ENCODE measurements around the gene KIAA1217. TPM values are rescaled to one million over a fixed set of nuclear protein-coding genes. Genes with fewer than 3 reads are reported as not detected.

The KIAA1217 gene
- total RNA-seq, 1 experiment from 2014 or later = 76.2 TPM

GRCh38 chr10:24553051-24553612 is 344.2 kb downstream of the KIAA1217 start:
- no peak for DNase-seq (ENCODE audit: low spot score)
- H3K4me3 ChIP-seq (ENCODE audit: low read depth, low read length, poor library complexity, severe bottlenecking) = no peak overlapping the region
- H3K36me3 ChIP-seq (ENCODE audit: insufficient read depth, low read length, poor library complexity, severe bottlenecking) = no peaks in the 10 kb centered on the region
- no peak overlapping the region for H3K27ac ChIP-seq (ENCODE audit: low read depth, low read length, poor library complexity, severe bottlenecking)
- H3K4me1 ChIP-seq (ENCODE audit: insufficient read depth, low read length, poor library complexity, severe bottlenecking) = peaks cover 11% of the 10 kb centered on the region
- intact Hi-C loops (cut with micrococcal nuclease; ENCODE audit: unreplicated experiment) = loop anchor here (10.0 kb wide), 1 partner anchor 1238 kb away; no protein-coding TSS in a partner anchor
- ChIA-PET CTCF (no interaction called here), POLR2A (ENCODE audit: low non-redundant PET) (no interaction called here)
- BruUV-seq (replicated peaks) = no TSS peak
- TF ChIP-seq CTCF (conservative IDR thresholded peaks at IDR 0.05; ENCODE audit: low read depth, low read length) (no peak), EZH2 (IDR thresholded peaks at IDR 0.05; ENCODE audit: borderline replicate concordance, low read depth, low read length, poor library complexity, severe bottlenecking) (no peak)
- no peaks in the 10 kb centered on the region for H3K27me3 ChIP-seq (replicated peaks; ENCODE audit: insufficient read depth, low read depth, low read length, poor library complexity)
- no peaks in the 10 kb centered on the region for H3K9me3 ChIP-seq (ENCODE audit: low read depth, low read length, poor library complexity, severe bottlenecking)

- TF ChIP-seq CTCF (conservative IDR thresholded peaks at IDR 0.05; ENCODE audit: low read depth, low read length) = no peak
- no peak for TF ChIP-seq EZH2 (IDR thresholded peaks at IDR 0.05; ENCODE audit: borderline replicate concordance, low read depth, low read length, poor library complexity, severe bottlenecking)
- Histone ChIP-seq H3K36me3 (ENCODE audit: insufficient read depth, low read length, poor library complexity, severe bottlenecking) (no peaks in the 10 kb centered on the region), H3K27ac (ENCODE audit: low read depth, low read length, poor library complexity, severe bottlenecking) (peak overlapping the region; percentile 14), H3K4me1 (ENCODE audit: insufficient read depth, low read length, poor library complexity, severe bottlenecking) (peaks cover 11% of the 10 kb centered on the region), H3K27me3 (replicated peaks; ENCODE audit: insufficient read depth, low read depth, low read length, poor library complexity) (no peaks in the 10 kb centered on the region), H3K9me3 (ENCODE audit: low read depth, low read length, poor library complexity, severe bottlenecking) (no peaks in the 10 kb centered on the region), H3K4me3 (ENCODE audit: low read depth, low read length, poor library complexity, severe bottlenecking) (no peak overlapping the region)
- no peak for DNase-seq (ENCODE audit: low spot score)
- CTCF ChIA-PET = no interaction called here
- BruUV-seq (replicated peaks) = no TSS peak
- intact Hi-C loops (cut with micrococcal nuclease; ENCODE audit: unreplicated experiment) = loop anchor here (10.0 kb wide), 1 partner anchor 1239 kb away; no protein-coding TSS in a partner anchor
- POLR2A ChIA-PET (ENCODE audit: low non-redundant PET) = no interaction called here
Observed at GRCh38 chr10:24554036-24554435, 345.1 kb downstream of the KIAA1217 start.

- Histone ChIP-seq H3K4me1 (ENCODE audit: insufficient read depth, low read length, poor library complexity, severe bottlenecking) (peaks cover 11% of the 10 kb centered on the region), H3K27me3 (replicated peaks; ENCODE audit: insufficient read depth, low read depth, low read length, poor library complexity) (no peaks in the 10 kb centered on the region), H3K36me3 (ENCODE audit: insufficient read depth, low read length, poor library complexity, severe bottlenecking) (no peaks in the 10 kb centered on the region), H3K9me3 (ENCODE audit: low read depth, low read length, poor library complexity, severe bottlenecking) (no peaks in the 10 kb centered on the region), H3K27ac (ENCODE audit: low read depth, low read length, poor library complexity, severe bottlenecking) (no peak overlapping the region), H3K4me3 (ENCODE audit: low read depth, low read length, poor library complexity, severe bottlenecking) (no peak overlapping the region)
- CTCF ChIA-PET = interaction anchor here (1.6 kb wide), 1 partner anchor 1398 kb away, joined by 3 read pairs; no protein-coding TSS in a partner anchor
- TF ChIP-seq CTCF (conservative IDR thresholded peaks at IDR 0.05; ENCODE audit: low read depth, low read length) (no peak), EZH2 (IDR thresholded peaks at IDR 0.05; ENCODE audit: borderline replicate concordance, low read depth, low read length, poor library complexity, severe bottlenecking) (no peak)
- DNase-seq (ENCODE audit: low spot score) = no peak
- BruUV-seq (replicated peaks) = no TSS peak
- intact Hi-C loops (cut with micrococcal nuclease; ENCODE audit: unreplicated experiment) = loop anchor here (2.0 to 10.0 kb wide), 3 partner anchors 165 to 1399 kb away; no protein-coding TSS in a partner anchor
- POLR2A ChIA-PET (ENCODE audit: low non-redundant PET) = interaction anchor here (0.6 kb wide), 1 partner anchor 13 kb away, joined by 4 read pairs; no protein-coding TSS in a partner anchor
Observed at GRCh38 chr10:24556126-24556749, 347.3 kb downstream of the KIAA1217 start.
